ENCODE results near the gene RALGPS1.

RALGPS1 gene

GRCh38 chr9:126906091-126906490 lies 8.5 kb upstream of the RALGPS1 start:
- DNase-seq = no peak

- no peak for DNase-seq
These were observed 7.5 kb upstream of the RALGPS1 start for GRCh38 chr9:126907058-126907457.

- peak; percentile 20 for DNase-seq
These were observed 767 bp downstream of the RALGPS1 start for GRCh38 chr9:126915281-126915816.

GRCh38 chr9:126915846-126916543 lies 1.4 kb downstream of the RALGPS1 start:
- DNase-seq = no peak

GRCh38 chr9:126916909-126917308 lies 2.3 kb downstream of the RALGPS1 start:
- DNase-seq = no peak

GRCh38 chr9:126919193-126919592 lies 4.6 kb downstream of the RALGPS1 start:
- DNase-seq = no peak

- DNase-seq = no peak
These were observed 11.3 kb downstream of the RALGPS1 start for GRCh38 chr9:126925876-126926275.

GRCh38 chr9:126926364-126926763 lies 11.8 kb downstream of the RALGPS1 start:
- DNase-seq = no peak

GRCh38 chr9:126927419-126927818 lies 12.8 kb downstream of the RALGPS1 start:
- no peak for DNase-seq

GRCh38 chr9:126932871-126933321 lies 18.3 kb downstream of the RALGPS1 start:
- no peak for DNase-seq

GRCh38 chr9:126933334-126933980 lies 18.9 kb downstream of the RALGPS1 start:
- no peak for DNase-seq

- DNase-seq = no peak
These were observed 19.9 kb downstream of the RALGPS1 start for GRCh38 chr9:126934441-126934840.

- no peak for DNase-seq
These were observed 21.0 kb downstream of the RALGPS1 start for GRCh38 chr9:126935630-126936029.

- no peak for DNase-seq
These were observed 22.9 kb downstream of the RALGPS1 start for GRCh38 chr9:126937444-126937843.

- DNase-seq = no peak
These were observed 23.7 kb downstream of the RALGPS1 start for GRCh38 chr9:126938327-126938726.

GRCh38 chr9:126939821-126940221 lies 25.2 kb downstream of the RALGPS1 start:
- no peak for DNase-seq

GRCh38 chr9:126942399-126942798 lies 27.8 kb downstream of the RALGPS1 start:
- no peak for DNase-seq

GRCh38 chr9:126945682-126946081 lies 31.1 kb downstream of the RALGPS1 start:
- no peak for DNase-seq

- DNase-seq = peak; percentile 14
These were observed 32.9 kb downstream of the RALGPS1 start for GRCh38 chr9:126947529-126947928.

GRCh38 chr9:126952205-126952977 lies 37.8 kb downstream of the RALGPS1 start:
- no peak for DNase-seq

- no peak for DNase-seq
These were observed 38.6 kb downstream of the RALGPS1 start for GRCh38 chr9:126953041-126953809.

GRCh38 chr9:126955811-126956210 lies 41.2 kb downstream of the RALGPS1 start:
- DNase-seq = no peak
